NT2/D1 (cell line): ENCODE results near the gene ZNF134.

Experiments
- DNase-seq: peaks from one replicate; pipeline ENCODE4 v3.0.0-alpha.2; 2011; ENCODE audit warnings: low read depth, low spot score
- H3K27me3 ChIP-seq: 2 replicates; pipeline ENCODE4 v1.6.0; 2011; ENCODE audit warnings: mild to moderate bottlenecking; ENCODE audit not compliant: insufficient read length, insufficient read depth
- H3K36me3 ChIP-seq: 2 replicates; pipeline ENCODE4 v1.6.1; 2011; ENCODE audit warnings: mild to moderate bottlenecking, low read length, mixed read lengths; ENCODE audit not compliant: insufficient read depth, insufficient read length
- H3K4me1 ChIP-seq: 2 replicates; pipeline ENCODE4 v1.5.1; 2011; ENCODE audit not compliant: insufficient read depth, insufficient read length
- H3K4me3 ChIP-seq: 2 replicates; pipeline ENCODE4 v1.5.1; 2011; ENCODE audit warnings: low read depth; ENCODE audit not compliant: insufficient read length
- H3K9ac ChIP-seq: 2 replicates; pipeline ENCODE4 v1.6.0; 2011; ENCODE audit warnings: low read depth; ENCODE audit not compliant: insufficient read length
- H3K9me3 ChIP-seq: 2 replicates; pipeline ENCODE4 v1.5.1; 2011; ENCODE audit warnings: mild to moderate bottlenecking, low read length; ENCODE audit not compliant: insufficient read depth
- SUZ12 ChIP-seq: IDR thresholded peaks from 2 replicates; pipeline ENCODE4 v1.6.1; 2011; ENCODE audit not compliant: insufficient read length, insufficient read depth; ENCODE audit errors: extremely low read depth
- YY1 ChIP-seq: IDR thresholded peaks from 2 replicates; pipeline ENCODE4 v1.6.1; 2011; ENCODE audit not compliant: insufficient read length, insufficient read depth
- ZNF274 ChIP-seq: IDR thresholded peaks from 2 replicates; pipeline ENCODE4 v1.6.1; 2011; ENCODE audit warnings: mild to moderate bottlenecking, low read depth, low read length

Gene ZNF134

GRCh38 chr19:57583104-57583520 lies 30.9 kb upstream of the ZNF134 start:
- Histone ChIP-seq H3K9ac (peak overlapping the region; percentile 93), H3K27me3 (no peaks in the 10 kb centered on the region), H3K4me3 (peak overlapping the region; percentile 88), H3K36me3 (peaks cover 33% of the 10 kb centered on the region), H3K4me1 (no peaks in the 10 kb centered on the region), H3K9me3 (peaks cover 28% of the 10 kb centered on the region; the same call in 1 of the 2 replicates)
- TF ChIP-seq ZNF274 (no peak), YY1 (no peak), SUZ12 (no peak)
- no peak for DNase-seq

- peak; percentile 90 for DNase-seq
- Histone ChIP-seq H3K9ac (peak within 1 kb of the TSS; percentile 93), H3K4me3 (peak within 1 kb of the TSS; percentile 88)
These were observed 30.3 kb upstream of the ZNF134 start, which contains the start of gene ZIK1 for GRCh38 chr19:57583521-57584416. TSS of gene ZIK1 (plus strand) at chr19:57584145. CDS start at chr19:57584357, 212 bp downstream.

GRCh38 chr19:57587529-57587928 lies 26.5 kb upstream of the ZNF134 start:
- Histone ChIP-seq H3K9ac (no peak overlapping the region), H3K4me1 (no peaks in the 10 kb centered on the region), H3K27me3 (no peaks in the 10 kb centered on the region), H3K9me3 (peaks cover 55% of the 10 kb centered on the region), H3K36me3 (peaks cover 77% of the 10 kb centered on the region), H3K4me3 (no peak overlapping the region)
- TF ChIP-seq SUZ12 (no peak), ZNF274 (no peak), YY1 (no peak)
- no peak for DNase-seq

More at GRCh38 chr19:57583521-57584416, 30.3 kb upstream of the ZNF134 start, which contains the start of gene ZIK1:
- Histone ChIP-seq H3K36me3 (peaks cover 40% of the 10 kb centered on the region), H3K27me3 (no peaks in the 10 kb centered on the region), H3K4me1 (no peaks in the 10 kb centered on the region), H3K9me3 (peaks cover 34% of the 10 kb centered on the region; the same call in 1 of the 2 replicates)
- peak; percentile 49 for TF ChIP-seq YY1
- no peak for TF ChIP-seq ZNF274

GRCh38 chr19:57599377-57599760 lies 14.7 kb upstream of the ZNF134 start:
- no peaks in the 10 kb centered on the region for H3K4me1 ChIP-seq
- no peak overlapping the region for H3K4me3 ChIP-seq
- no peak for TF ChIP-seq YY1
- no peak for TF ChIP-seq SUZ12
- no peak for TF ChIP-seq ZNF274
- H3K36me3 ChIP-seq = peaks cover 25% of the 10 kb centered on the region
- DNase-seq = no peak
- H3K9me3 ChIP-seq = no peaks in the 10 kb centered on the region
- H3K9ac ChIP-seq = no peak overlapping the region
- no peaks in the 10 kb centered on the region for H3K27me3 ChIP-seq

GRCh38 chr19:57599761-57600383 lies 14.2 kb upstream of the ZNF134 start, which contains the start of gene ZNF530:
TSS of gene ZNF530 (plus strand) at chr19:57599885. CDS start at chr19:57604346, 4,461 bp downstream.
- Histone ChIP-seq H3K4me1 (no peaks in the 10 kb centered on the region), H3K9ac (peak within 1 kb of the TSS; percentile 89)

GRCh38 chr19:57606931-57607330 lies 7.1 kb upstream of the ZNF134 start:
- H3K9me3 ChIP-seq = no peaks in the 10 kb centered on the region
- H3K36me3 ChIP-seq = peaks cover 60% of the 10 kb centered on the region
- H3K9ac ChIP-seq = no peak overlapping the region
- H3K4me3 ChIP-seq = no peak overlapping the region
- H3K4me1 ChIP-seq = no peaks in the 10 kb centered on the region
- TF ChIP-seq SUZ12 (no peak), YY1 (no peak), ZNF274 (no peak)
- DNase-seq = no peak
- H3K27me3 ChIP-seq = no peaks in the 10 kb centered on the region

More at GRCh38 chr19:57599761-57600383, 14.2 kb upstream of the ZNF134 start, which contains the start of gene ZNF530:
- H3K27me3 ChIP-seq = no peaks in the 10 kb centered on the region
- no peak for TF ChIP-seq SUZ12
- peaks cover 30% of the 10 kb centered on the region for H3K36me3 ChIP-seq
- peak within 1 kb of the TSS; percentile 89 for H3K4me3 ChIP-seq
- H3K9me3 ChIP-seq = no peaks in the 10 kb centered on the region
- DNase-seq = peak; percentile 78

GRCh38 chr19:57611113-57611512 lies 2.9 kb upstream of the ZNF134 start:
- Histone ChIP-seq H3K4me1 (no peaks in the 10 kb centered on the region), H3K27me3 (no peaks in the 10 kb centered on the region), H3K4me3 (no peak overlapping the region), H3K9ac (no peak overlapping the region), H3K9me3 (peaks cover 15% of the 10 kb centered on the region), H3K36me3 (peaks cover 40% of the 10 kb centered on the region)
- TF ChIP-seq SUZ12 (no peak), YY1 (no peak), ZNF274 (no peak)
- no peak for DNase-seq
